GM18502 (cell line): Measurements from ENCODE around the gene BTC.
A peak's percentile ranks its signal among the peaks of the same experiment; 100 is the strongest.
"Not testable (repeated sequence)": the region's sequence is repeated elsewhere in the genome, so short reads cannot be mapped to it uniquely, and the experiment has no call there.

Experiments
- ATAC-seq: cut with Tn5 transposase; IDR thresholded peaks from one replicate; pipeline ENCODE4 v1.9.1; 2021; ENCODE audit warnings: mild to moderate bottlenecking; ENCODE audit not compliant: unreplicated experiment, poor library complexity

BTC gene

GRCh38 chr4:74764119-74764518 lies 30.2 kb downstream of the BTC start:
- no peak for ATAC-seq

- ATAC-seq, result no peak
Measured at GRCh38 chr4:74758551-74759145, 35.7 kb downstream of the BTC start.

GRCh38 chr4:74757136-74757535 lies 37.2 kb downstream of the BTC start:
- ATAC-seq, result no peak

- no peak for ATAC-seq
Measured at GRCh38 chr4:74755486-74755885, 38.8 kb downstream of the BTC start.

- ATAC-seq, result peak; percentile 92
Measured at GRCh38 chr4:74754218-74754617, 40.1 kb downstream of the BTC start.

- ATAC-seq, result no peak
Measured at GRCh38 chr4:74752798-74753197, 41.5 kb downstream of the BTC start.

GRCh38 chr4:74751856-74752255 lies 42.5 kb downstream of the BTC start:
- ATAC-seq, result no peak

- ATAC-seq, result no peak
Measured at GRCh38 chr4:74751247-74751646, 43.1 kb downstream of the BTC start.

GRCh38 chr4:74742185-74742584 lies 52.1 kb downstream of the BTC start:
- no peak for ATAC-seq

GRCh38 chr4:74738464-74739143 lies 55.7 kb downstream of the BTC start:
- no peak for ATAC-seq

GRCh38 chr4:74734995-74735394 lies 59.3 kb downstream of the BTC start:
- ATAC-seq, result no peak

GRCh38 chr4:74733756-74734155 lies 60.6 kb downstream of the BTC start:
- ATAC-seq, result no peak

- ATAC-seq, result no peak
Measured at GRCh38 chr4:74724979-74725378, 69.3 kb downstream of the BTC start.

GRCh38 chr4:74716436-74716765 lies 77.9 kb downstream of the BTC start:
- ATAC-seq, result no peak

GRCh38 chr4:74715706-74716435 lies 78.5 kb downstream of the BTC start:
- peak; percentile 73 for ATAC-seq

- ATAC-seq, result no peak
Measured at GRCh38 chr4:74714611-74715130, 79.7 kb downstream of the BTC start.

- not testable (repeated sequence) for ATAC-seq
Measured at GRCh38 chr4:74708135-74708534, 86.2 kb downstream of the BTC start.
